ENCODE measurements around the gene CCDC138. TPM values are rescaled to one million over a fixed set of nuclear protein-coding genes. Genes with fewer than 3 reads are reported as not detected.

CCDC138 gene
- total RNA-seq, 4 donors from 2014 or later: 2.0 to 4.0 (median 2.9) TPM

GRCh38 chr2:108907822-108908712 is 121.5 kb downstream of the CCDC138 start:
- TF ChIP-seq POLR2A (IDR thresholded peaks at IDR 0.05): no peak
- TF ChIP-seq, protein P1, sequence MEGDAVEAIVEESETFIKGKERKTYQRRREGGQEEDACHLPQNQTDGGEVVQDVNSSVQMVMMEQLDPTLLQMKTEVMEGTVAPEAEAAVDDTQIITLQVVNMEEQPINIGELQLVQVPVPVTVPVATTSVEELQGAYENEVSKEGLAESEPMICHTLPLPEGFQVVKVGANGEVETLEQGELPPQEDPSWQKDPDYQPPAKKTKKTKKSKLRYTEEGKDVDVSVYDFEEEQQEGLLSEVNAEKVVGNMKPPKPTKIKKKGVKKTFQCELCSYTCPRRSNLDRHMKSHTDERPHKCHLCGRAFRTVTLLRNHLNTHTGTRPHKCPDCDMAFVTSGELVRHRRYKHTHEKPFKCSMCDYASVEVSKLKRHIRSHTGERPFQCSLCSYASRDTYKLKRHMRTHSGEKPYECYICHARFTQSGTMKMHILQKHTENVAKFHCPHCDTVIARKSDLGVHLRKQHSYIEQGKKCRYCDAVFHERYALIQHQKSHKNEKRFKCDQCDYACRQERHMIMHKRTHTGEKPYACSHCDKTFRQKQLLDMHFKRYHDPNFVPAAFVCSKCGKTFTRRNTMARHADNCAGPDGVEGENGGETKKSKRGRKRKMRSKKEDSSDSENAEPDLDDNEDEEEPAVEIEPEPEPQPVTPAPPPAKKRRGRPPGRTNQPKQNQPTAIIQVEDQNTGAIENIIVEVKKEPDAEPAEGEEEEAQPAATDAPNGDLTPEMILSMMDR (IDR thresholded peaks at IDR 0.05): no peak
- H3K4me3 ChIP-seq (ENCODE audit: low read depth, poor library complexity, severe bottlenecking): no peak overlapping the region
- WGBS, 2 donors: 79 to 81% methylated on average over 21 to 24 of the region's 24 CpGs
- intact Hi-C loops (cut with DNase I; ENCODE audit: low total_unique reads): no loop called here
- peak in 1 of 2 donors; percentile 78 for DNase-seq (ENCODE audit: low spot score in 2 of 2)

- H3K4me3 ChIP-seq (ENCODE audit: low read depth, poor library complexity, severe bottlenecking): no peak overlapping the region
- no peak for DNase-seq (ENCODE audit: low spot score in 2 of 2)
- 81 to 92% methylated on average over 1 of the region's 1 CpG for WGBS, 2 donors
- TF ChIP-seq, protein P1 (IDR thresholded peaks at IDR 0.05): no peak
- TF ChIP-seq POLR2A (IDR thresholded peaks at IDR 0.05): no peak
- intact Hi-C loops (cut with DNase I; ENCODE audit: low total_unique reads): no loop called here
Measured at GRCh38 chr2:108908713-108909070, 122.1 kb downstream of the CCDC138 start.

DNA sequence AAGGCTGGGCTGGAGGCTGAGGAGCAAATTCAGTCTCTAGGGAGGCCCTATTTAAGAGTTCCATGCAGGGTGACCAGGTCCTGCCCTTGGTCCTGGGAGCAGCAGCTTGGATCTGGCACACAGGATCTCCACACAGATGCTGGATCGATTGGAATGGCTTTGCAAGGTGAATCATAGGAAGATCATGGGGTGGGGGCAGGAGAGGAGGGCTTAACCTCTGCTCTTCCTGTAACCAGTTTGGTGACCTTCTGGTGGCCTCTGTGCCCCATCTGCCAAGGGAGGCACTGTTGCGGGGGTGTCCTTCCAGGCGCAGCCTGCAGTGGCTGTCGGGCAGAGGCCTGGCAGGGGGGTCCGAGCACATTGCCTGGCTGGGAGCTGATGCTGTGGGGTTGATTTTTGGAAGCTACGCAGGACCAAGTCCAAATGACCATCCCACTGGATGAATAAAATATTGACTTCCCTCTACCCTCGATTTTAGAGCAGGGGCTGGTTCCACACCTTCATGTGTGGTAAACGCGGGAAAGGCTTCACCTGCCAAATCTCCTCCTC is 122.8 kb downstream of the CCDC138 start:
- WGBS, 2 donors: 69 to 76% methylated on average over 9 of the region's 9 CpGs
- TF ChIP-seq POLR2A (IDR thresholded peaks at IDR 0.05): no peak
- TF ChIP-seq, protein P1 (IDR thresholded peaks at IDR 0.05): no peak
- peak in 1 of 2 donors; percentile 77 for DNase-seq (ENCODE audit: low spot score in 2 of 2)
- intact Hi-C loops (cut with DNase I; ENCODE audit: low total_unique reads): no loop called here
- H3K4me3 ChIP-seq (ENCODE audit: low read depth, poor library complexity, severe bottlenecking): no peak overlapping the region

DNA sequence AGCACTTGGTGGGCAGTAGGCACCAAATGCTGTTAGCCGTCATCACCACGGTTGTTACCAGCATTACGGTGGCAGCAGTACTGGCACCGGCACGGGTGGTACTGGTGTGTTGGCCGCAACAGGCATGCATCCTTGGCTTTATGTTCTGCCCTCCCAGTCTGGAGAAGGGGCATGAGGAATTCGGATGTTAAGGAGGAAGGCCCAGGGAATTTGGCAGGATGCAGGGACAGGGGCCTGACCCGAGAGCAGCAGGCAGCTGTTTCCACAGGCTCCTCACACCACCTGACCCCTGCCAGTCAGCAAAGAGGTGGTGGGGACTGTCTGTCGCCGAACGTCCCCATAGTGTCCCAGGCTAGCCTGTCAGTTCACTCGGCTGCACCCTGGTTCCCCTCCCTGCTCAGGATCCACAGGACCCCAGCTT is 123.5 kb downstream of the CCDC138 start:
- 92 to 95% methylated on average over 12 of the region's 12 CpGs for WGBS, 2 donors
- no peak for TF ChIP-seq POLR2A (IDR thresholded peaks at IDR 0.05)
- DNase-seq (ENCODE audit: low spot score in 2 of 2): peak in 1 of 2 donors; percentile 74
- intact Hi-C loops (cut with DNase I; ENCODE audit: low total_unique reads): no loop called here
- H3K4me3 ChIP-seq (ENCODE audit: low read depth, poor library complexity, severe bottlenecking): no peak overlapping the region

DNA sequence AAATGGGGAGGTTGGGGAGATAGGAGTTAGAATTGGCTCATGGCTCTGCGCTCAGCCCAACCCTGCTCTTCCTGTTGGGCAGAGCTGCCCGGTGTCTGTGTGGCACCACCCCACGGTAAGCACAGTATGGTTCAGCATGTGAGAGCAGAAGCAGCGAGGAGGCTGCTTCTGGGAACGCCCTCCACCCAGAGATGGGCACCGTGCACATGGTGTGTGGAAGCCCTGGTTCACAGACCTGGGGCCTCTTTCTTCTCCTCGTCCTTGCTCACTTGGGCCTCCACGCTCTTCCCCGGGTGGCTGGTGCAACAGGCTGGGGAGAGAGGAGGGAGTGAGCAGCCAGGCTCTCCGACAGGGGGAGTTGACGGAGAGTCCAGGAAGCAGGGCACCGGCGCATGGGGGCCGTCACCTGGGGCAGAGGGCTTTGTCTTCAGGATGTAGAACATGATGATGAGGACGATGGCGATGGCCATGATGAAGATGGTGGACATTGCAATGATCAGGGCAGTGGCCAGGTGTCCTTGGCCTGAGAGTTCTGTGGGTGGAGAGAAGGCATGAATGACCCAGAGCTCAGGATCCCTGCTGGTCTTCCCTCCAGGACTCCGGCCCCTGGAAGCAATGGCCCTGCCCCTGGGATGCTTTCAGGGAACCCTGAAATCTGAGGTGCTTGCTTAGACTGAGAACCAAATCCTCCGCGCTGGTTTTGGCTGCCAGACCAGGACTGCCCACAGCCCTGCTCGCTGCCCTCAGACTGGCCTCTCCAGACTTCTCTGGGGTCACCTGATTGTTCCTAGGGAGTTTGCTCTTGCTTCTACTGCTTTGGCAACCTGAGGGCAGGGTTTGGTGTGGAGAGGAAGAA is 124.2 kb downstream of the CCDC138 start:
- TF ChIP-seq, protein P1 (IDR thresholded peaks at IDR 0.05): no peak
- no peak for TF ChIP-seq POLR2A (IDR thresholded peaks at IDR 0.05)
- H3K4me3 ChIP-seq (ENCODE audit: low read depth, poor library complexity, severe bottlenecking): no peak overlapping the region
- intact Hi-C loops (cut with DNase I; ENCODE audit: low total_unique reads): no loop called here
- DNase-seq (ENCODE audit: low spot score in 2 of 2): peak in 1 of 2 donors; percentile 74
- 81% methylated on average over 18 to 20 of the region's 20 CpGs for WGBS, 2 donors

GRCh38 chr2:108911401-108911800 is 124.8 kb downstream of the CCDC138 start:
- intact Hi-C loops (cut with DNase I; ENCODE audit: low total_unique reads): no loop called here
- peak in 1 of 2 donors; percentile 61 for DNase-seq (ENCODE audit: low spot score in 2 of 2)
- TF ChIP-seq, protein P1 (IDR thresholded peaks at IDR 0.05): no peak
- TF ChIP-seq POLR2A (IDR thresholded peaks at IDR 0.05): no peak
- no peak overlapping the region for H3K4me3 ChIP-seq (ENCODE audit: low read depth, poor library complexity, severe bottlenecking)
- WGBS, 2 donors: 60 to 64% methylated on average over 5 of the region's 5 CpGs

Measured in lower leg skin (tissue), 4 donors.